SK-N-SH (cell line): Measurements from ENCODE around the gene CCDC102B. TPM values are rescaled to one million over a fixed set of nuclear protein-coding genes. Genes with fewer than 3 reads are reported as not detected.

ENCODE experiments used
- CTCF ChIA-PET: fragments of 300-600, 350-600 bp; formaldehyde crosslinking; extraction: SDS; loops from one replicate; lab custom pipeline; 2021; lab: Yijun Ruan, JAX
- POLR2A ChIA-PET: fragments of 350-600 bp; sonication (Branson Sonifier 250); formaldehyde crosslinking; extraction: SDS; loops from one replicate; lab custom pipeline; 2020; ENCODE audit warnings: antibody characterized with exemption, inconsistent platforms; lab: Yijun Ruan, JAX
- DNase-seq: peaks from one replicate; pipeline ENCODE4 v3.0.0; 2012
- H2AFZ ChIP-seq: fragments of 200-600 bp; sonication (generic); 2 replicates; pipeline ENCODE4 v1.8.1; 2016; ENCODE audit warnings: antibody characterized with exemption, mild to moderate bottlenecking, low read depth
- H3F3A ChIP-seq: fragments of 200-600 bp; sonication (generic); replicated peaks from 2 replicates; pipeline ENCODE3; 2016; ENCODE audit warnings: antibody characterized with exemption, mild to moderate bottlenecking; ENCODE audit not compliant: insufficient read depth
- H3K27ac ChIP-seq, 2 experiments: fragments of 200-500 bp in 1 of 2; fragments of 200-600 bp in 1 of 2; sonication (Bioruptor generic) in 1 of 2; sonication (generic), shearing (Covaris generic) in 1 of 2; 2 replicates each; pipeline versions ENCODE4 v1.5.1 to v1.6.1; 2014 to 2016; ENCODE audit warnings: low read depth in 2 of 2, inconsistent platforms in 1 of 2, low read length in 1 of 2, mild to moderate bottlenecking in 1 of 2, mixed read lengths in 1 of 2
- H3K27me3 ChIP-seq: fragments of 200-600 bp; sonication (generic), shearing (Covaris generic); 2 replicates; pipeline ENCODE4 v1.6.1; 2016; ENCODE audit warnings: mixed run types; ENCODE audit not compliant: insufficient read depth
- H3K36me3 ChIP-seq, 2 experiments: fragments of 200-500 bp in 1 of 2; fragments of 200-600 bp in 1 of 2; sonication (Bioruptor generic) in 1 of 2; sonication (generic) in 1 of 2; replicated peaks in 1 of 2; 2 replicates each; pipeline versions ENCODE3 to v1.5.1; 2014 to 2016; ENCODE audit warnings: low read length in 1 of 2, mild to moderate bottlenecking in 1 of 2; ENCODE audit not compliant: insufficient read depth in 2 of 2, control insufficient read depth in 1 of 2
- H3K4me1 ChIP-seq, 2 experiments: fragments of 200-500 bp in 1 of 2; fragments of 200-600 bp in 1 of 2; sonication (Bioruptor generic) in 1 of 2; sonication (generic), shearing (Covaris generic) in 1 of 2; 2 replicates each; pipeline versions ENCODE4 v1.5.1 to v1.6.1; 2014 to 2016; ENCODE audit warnings: low read depth in 1 of 2, low read length in 1 of 2, mixed run types in 1 of 2; ENCODE audit not compliant: insufficient read depth in 2 of 2, control insufficient read depth in 1 of 2
- H3K4me2 ChIP-seq: fragments of 200-600 bp; sonication (generic), shearing (Covaris generic); 2 replicates; pipeline ENCODE4 v1.6.1; 2017; ENCODE audit warnings: mixed run types
- H3K4me3 ChIP-seq, 2 experiments: fragments of 200-500 bp in 1 of 2; fragments of 200-600 bp in 1 of 2; sonication (Bioruptor generic) in 1 of 2; sonication (generic), shearing (Covaris generic) in 1 of 2; 2 replicates each; pipeline versions ENCODE4 v1.5.1 to v1.8.1; 2014 to 2016; ENCODE audit warnings: low read depth in 2 of 2, inconsistent platforms in 1 of 2, low read length in 1 of 2, mild to moderate bottlenecking in 1 of 2, mixed read lengths in 1 of 2, moderate library complexity in 1 of 2
- H3K79me2 ChIP-seq: fragments of 200-600 bp; sonication (generic); 2 replicates; pipeline ENCODE4 v1.8.1; 2017; ENCODE audit warnings: mild to moderate bottlenecking; ENCODE audit not compliant: insufficient read depth
- H3K9ac ChIP-seq: fragments of 200-600 bp; sonication (generic); 2 replicates; pipeline ENCODE4 v1.6.1; 2017; ENCODE audit warnings: mixed run types
- H3K9me2 ChIP-seq: fragments of 200-600 bp; sonication (generic); 2 replicates; pipeline ENCODE4 v1.6.1; 2017; ENCODE audit warnings: mixed run types
- H3K9me3 ChIP-seq: fragments of 200-600 bp; sonication (generic); 2 replicates; pipeline ENCODE4 v1.6.1; 2017; ENCODE audit warnings: mixed run types, mild to moderate bottlenecking, moderate library complexity
- H4K20me1 ChIP-seq: fragments of 200-600 bp; sonication (generic); 2 replicates; pipeline ENCODE4 v1.6.1; 2017; ENCODE audit warnings: mild to moderate bottlenecking, mixed run types; ENCODE audit not compliant: insufficient read depth
- CHD2 ChIP-seq: fragments of 150-350 bp; IDR thresholded peaks from 2 replicates; pipeline ENCODE4 v1.6.1; 2018; ENCODE audit warnings: low read length; ENCODE audit not compliant: partially characterized antibody
- CTCF ChIP-seq: fragments of 200-600 bp; sonication (generic); IDR thresholded peaks from 2 replicates; pipeline ENCODE4 v1.6.1; 2017; ENCODE audit warnings: antibody characterized with exemption, mild to moderate bottlenecking, moderate library complexity
- FOXM1 ChIP-seq: IDR thresholded peaks from 2 replicates; pipeline ENCODE4 v1.4.0; 2012; ENCODE audit warnings: low read depth, mild to moderate bottlenecking
- GABPA ChIP-seq: IDR thresholded peaks from 2 replicates; pipeline ENCODE4 v1.4.0; 2012; ENCODE audit warnings: low read depth, mild to moderate bottlenecking
- GATA2 ChIP-seq: sonication (generic); formaldehyde crosslinking; IDR thresholded peaks from 2 replicates; pipeline ENCODE4 v1.5.0; 2020; ENCODE audit warnings: mild to moderate bottlenecking, missing genetic modification reagents
- JUND ChIP-seq: IDR thresholded peaks from 2 replicates; pipeline ENCODE4 v1.4.0; 2012
- MAX ChIP-seq: IDR thresholded peaks from 2 replicates; pipeline ENCODE4 v1.4.0; 2012; ENCODE audit warnings: low read depth
- REST ChIP-seq: IDR thresholded peaks from 2 replicates; pipeline ENCODE4 v1.6.1; 2012; ENCODE audit warnings: mild to moderate bottlenecking, low read depth, low read length, moderate library complexity
- RXRA ChIP-seq: IDR thresholded peaks from 2 replicates; pipeline ENCODE4 v1.4.0; 2012; ENCODE audit warnings: low read depth, mild to moderate bottlenecking, borderline replicate concordance
- SIN3A ChIP-seq: IDR thresholded peaks from 2 replicates; pipeline ENCODE4 v1.6.1; 2012; ENCODE audit warnings: low read depth, mild to moderate bottlenecking, low read length, moderate library complexity, borderline replicate concordance
- YY1 ChIP-seq: IDR thresholded peaks from 2 replicates; pipeline ENCODE4 v1.4.0; 2012; ENCODE audit warnings: low read depth, mild to moderate bottlenecking
- whole genome bisulfite sequencing: methylation state at CpG from one replicate; pipeline ENCODE4 v1.1.6; 2017; ENCODE audit warnings: low lambda C conversion rate; 5-methylcytosine and 5-hydroxymethylcytosine counted together
- polyA plus RNA-seq, 3 experiments: library from polyadenylated mRNA; depleted of rRNA; stranded (reverse); fragments of >200 nt; gene quantifications; 2 replicates each; pipeline ENCODE4 v1.2.3, GENCODE V29; 2012

CCDC102B gene
- polyA plus RNA-seq, 1 of the 3 experiments (the other 2 are of a cell fraction), result 2.0 TPM

GRCh38 chr18:69035756-69036155 is 237.9 kb downstream of the CCDC102B start:
- H3K4me2 ChIP-seq, result no peak overlapping the region
- ChIA-PET CTCF (no interaction called here), POLR2A (no interaction called here)
- H3K9ac ChIP-seq, result no peak overlapping the region
- H3K4me1 ChIP-seq, result peaks cover 0 to 3% of the 10 kb centered on the region in 2 experiments; a peak in 1 of 4 replicates
- no peak for DNase-seq
- peaks cover 3% of the 10 kb centered on the region for H3F3A ChIP-seq
- peaks cover 3% of the 10 kb centered on the region; the same call in 1 of the 2 replicates for H3K9me2 ChIP-seq
- H3K36me3 ChIP-seq, result no peaks in the 10 kb centered on the region
- H3K27ac ChIP-seq, result no peak overlapping the region
- H2AFZ ChIP-seq, result no peak overlapping the region
- TF ChIP-seq GATA2 (CRISPR knock-in tag), result no peak
- TF ChIP-seq GABPA, result no peak
- no peaks in the 10 kb centered on the region for H3K79me2 ChIP-seq
- no peaks in the 10 kb centered on the region for H4K20me1 ChIP-seq
- no peaks in the 10 kb centered on the region; the same call in 1 of the 2 replicates for H3K9me3 ChIP-seq
- H3K4me3 ChIP-seq, result no peak overlapping the region
- 92% methylated on average over 1 of the region's 1 CpG for WGBS
- H3K27me3 ChIP-seq, result no peaks in the 10 kb centered on the region

GRCh38 chr18:69044215-69044614 is 246.3 kb downstream of the CCDC102B start:
- Histone ChIP-seq H3K27me3 (no peaks in the 10 kb centered on the region), H3K9me2 (0 out of 2 replicates have a peak, but pooled peaks cover 3% of the 10 kb centered on the region), H3K27ac (no peak overlapping the region), H3K4me1 (no peaks in the 10 kb centered on the region), H3K9ac (no peak overlapping the region), H3K4me3 (no peak overlapping the region), H3K9me3 (no peaks in the 10 kb centered on the region), H4K20me1 (no peaks in the 10 kb centered on the region), H3K36me3 (no peaks in the 10 kb centered on the region), H3F3A (no peaks in the 10 kb centered on the region), H3K79me2 (no peaks in the 10 kb centered on the region), H3K4me2 (no peak overlapping the region), H2AFZ (no peak overlapping the region)
- CTCF ChIA-PET, result no interaction called here
- TF ChIP-seq CHD2 (no peak), JUND (no peak), REST (no peak), FOXM1 (no peak), YY1 (no peak), RXRA (no peak), SIN3A (no peak), MAX (no peak), CTCF (no peak), GABPA (no peak)
- POLR2A ChIA-PET, result no interaction called here
- WGBS, result 94% methylated on average over 1 of the region's 1 CpG
- DNase-seq, result no peak
